Transverse colon (tissue), 4 donors: ENCODE data around the gene FANCI.

Experiments used
- CTCF ChIP-seq, 5 experiments: fragments of 200-600 bp in 3 of 5; fragments of 450-650 bp in 2 of 5; sonication (generic) in 3 of 5; IDR thresholded peaks; 1 replicate in 2 of 5; 2 replicates in 3 of 5; pipeline ENCODE4 v1.5.1; 2016 to 2017; ENCODE audit warnings: antibody characterized with exemption in 5 of 5, inconsistent platforms in 3 of 5, mild to moderate bottlenecking in 2 of 5, moderate library complexity in 1 of 5
- EP300 ChIP-seq: sonication (generic); formaldehyde crosslinking; IDR thresholded peaks from one replicate; pipeline ENCODE4 v1.6.1; 2017; ENCODE audit warnings: antibody characterized with exemption, low read depth
- POLR2A ChIP-seq: fragments of 450-650 bp; IDR thresholded peaks from one replicate; pipeline ENCODE4 v1.6.1; 2016; ENCODE audit warnings: antibody characterized with exemption, mild to moderate bottlenecking, moderate library complexity
- POLR2AphosphoS5 ChIP-seq, 3 donors: sonication (generic); formaldehyde crosslinking; IDR thresholded peaks; one replicate each; pipeline ENCODE4 v1.6.1; 2016; ENCODE audit warnings: antibody characterized with exemption in 3 of 3

GRCh38 chr15:89320200-89320599 is 76.4 kb downstream of the FANCI start:
- TF ChIP-seq CTCF (IDR thresholded peaks at IDR 0.05) = no peak
- TF ChIP-seq POLR2A = no peak
- no peak for TF ChIP-seq EP300
- TF ChIP-seq POLR2AphosphoS5 (IDR thresholded peaks at IDR 0.05) = no peak
